GM12878 (cell line): ENCODE measurements around the gene SDCCAG8. TPM values are rescaled to one million over a fixed set of nuclear protein-coding genes. Genes with fewer than 3 reads are reported as not detected.

Source experiments
- ATAC-seq: fragments of 200-7000 bp; cut with Tn5 transposase; 3 replicates; pipeline ENCODE4 v1.9.1; 2020; ENCODE audit warnings: mild to moderate bottlenecking, moderate library complexity
- BruUV-seq: library from RNA; stranded (reverse); fragments of 400-500 nt; replicated peaks from 2 replicates; lab custom pipeline; 2021; lab: Mats Ljungman, UMichigan
- CTCF ChIA-PET: fragments of 300-600 bp; sonication (Branson Sonifier 250); formaldehyde crosslinking; extraction: SDS; loops from one replicate; lab custom pipeline; 2021; ENCODE audit warnings: inconsistent platforms; lab: Yijun Ruan, JAX
- POLR2A ChIA-PET: fragments of 350-600 bp; formaldehyde crosslinking; extraction: SDS; loops from one replicate; lab custom pipeline; 2021; ENCODE audit warnings: inconsistent platforms; lab: Charles Lee
- RAD21 ChIA-PET: fragments of 300-600 bp; sonication (Branson Sonifier 250); formaldehyde crosslinking; loops from one replicate; lab custom pipeline; 2023; ENCODE audit warnings: antibody characterized with exemption; ENCODE audit not compliant: unreplicated experiment; lab: Charles Lee
- SMC1A ChIA-PET: fragments of 300-600 bp; sonication (Branson Sonifier 250); formaldehyde crosslinking; loops from one replicate; lab custom pipeline; 2023; ENCODE audit not compliant: unreplicated experiment, uncharacterized antibody; lab: Charles Lee
- DNase-seq: peaks from one replicate; pipeline ENCODE4 v3.0.0-alpha.2; 2011; ENCODE audit warnings: low read depth, low spot score
- FAIRE-seq: peaks from 3 replicates; lab custom pipeline; 2011; peaks lifted over from hg19 to GRCh38; lab: Jason Lieb, UNC
- H2AFZ ChIP-seq: 2 replicates; pipeline ENCODE4 v1.6.0; 2011; ENCODE audit warnings: low read depth, low read length, control low read depth; ENCODE audit not compliant: control insufficient read depth
- H3K27ac ChIP-seq: 2 replicates; pipeline ENCODE4 v1.5.1; 2011; ENCODE audit warnings: control low read depth; ENCODE audit not compliant: control insufficient read depth, insufficient read depth
- H3K27me3 ChIP-seq, 2 experiments: replicated peaks in 1 of 2; 2 replicates each; pipeline versions ENCODE4 v1.6.0 to v1.6.1; 2011; ENCODE audit warnings: low read length in 1 of 2; ENCODE audit not compliant: control insufficient read depth in 2 of 2, insufficient read depth in 2 of 2
- H3K36me3 ChIP-seq, 2 experiments: 2 replicates each; pipeline ENCODE4 v1.5.1; 2011; ENCODE audit warnings: low read length in 1 of 2; ENCODE audit not compliant: control insufficient read depth in 2 of 2, insufficient read depth in 2 of 2
- H3K4me1 ChIP-seq: 2 replicates; pipeline ENCODE4 v1.6.1; 2011; ENCODE audit warnings: mild to moderate bottlenecking, low read length, moderate library complexity, mixed read lengths; ENCODE audit not compliant: control insufficient read depth, insufficient read depth
- H3K4me2 ChIP-seq: 2 replicates; pipeline ENCODE4 v1.6.0; 2011; ENCODE audit warnings: control low read depth; ENCODE audit not compliant: control insufficient read depth, insufficient read depth
- H3K4me3 ChIP-seq: fragments of 200-600 bp; sonication (generic); 2 replicates; pipeline ENCODE4 v1.5.1; 2016
- H3K79me2 ChIP-seq: 2 replicates; pipeline ENCODE4 v1.6.0; 2011; ENCODE audit warnings: low read length; ENCODE audit not compliant: control insufficient read depth, insufficient read depth
- H3K9ac ChIP-seq: 2 replicates; pipeline ENCODE4 v1.8.0; 2011; ENCODE audit warnings: low read length, control low read depth, mixed read lengths; ENCODE audit not compliant: control insufficient read depth, insufficient read depth
- H3K9me3 ChIP-seq: replicated peaks from 3 replicates; pipeline ENCODE4 v1.5.1; 2011; ENCODE audit warnings: mild to moderate bottlenecking, low read length; ENCODE audit not compliant: control insufficient read depth, insufficient read depth
- H4K20me1 ChIP-seq: 2 replicates; pipeline ENCODE4 v1.6.0; 2011; ENCODE audit not compliant: control insufficient read depth, insufficient read depth
- BCL11A ChIP-seq: IDR thresholded peaks from 2 replicates; pipeline ENCODE4 v1.6.1; 2011; ENCODE audit warnings: low read depth, low read length
- CBFB ChIP-seq: IDR thresholded peaks from 2 replicates; pipeline ENCODE4 v1.6.1; 2016; ENCODE audit warnings: antibody characterized with exemption, low read depth
- PAX5 ChIP-seq: IDR thresholded peaks from 2 replicates; pipeline ENCODE4 v1.6.1; 2011; ENCODE audit warnings: low read depth, low read length, borderline replicate concordance
- RAD21 ChIP-seq: IDR thresholded peaks from 2 replicates; pipeline ENCODE4 v1.6.1; 2011; ENCODE audit warnings: mild to moderate bottlenecking, low read depth, low read length, moderate library complexity; ENCODE audit not compliant: insufficient read depth
- RBBP5 ChIP-seq: fragments of 200-600 bp; sonication (generic); conservative IDR thresholded peaks from 2 replicates; pipeline ENCODE4 v1.6.1; 2016
- STAT3 ChIP-seq: IDR thresholded peaks from 2 replicates; pipeline ENCODE4 v1.6.1; 2011; ENCODE audit warnings: low read depth, low read length, improper control_type of control experiment
- TCF7 ChIP-seq: IDR thresholded peaks from 2 replicates; pipeline ENCODE4 v1.6.1; 2014; ENCODE audit warnings: antibody characterized with exemption, borderline replicate concordance
- WGBS: methylation state at CpG from one replicate; pipeline ENCODE4 v1.1.6; 2016; ENCODE audit warnings: low lambda C conversion rate; ENCODE audit not compliant: insufficient replicate concordance, insufficient coverage; ENCODE audit errors: missing lambda C conversion rate; 5-methylcytosine and 5-hydroxymethylcytosine counted together
- in situ Hi-C: fragments of 300-500 bp; cut with MboI; formaldehyde crosslinking; loops from 9 replicates; pipeline ENCODE4 v1.14.3; 2018; ENCODE audit warnings: mixed read lengths
- intact Hi-C: fragments of 100-400 bp; cut with micrococcal nuclease; formaldehyde crosslinking; loops from one replicate; pipeline ENCODE4 v1.14.2; 2022; ENCODE audit not compliant: unreplicated experiment
- polyA plus RNA-seq, 11 experiments: library from polyadenylated mRNA; depleted of rRNA in 4 of 11; unstranded in 6 of 11; stranded (reverse) in 5 of 11; fragments of >200 nt; fragmentation: Nextera tagmentation in 4 of 11; fragmentation: Illumina TruSeq in 1 of 11; extraction: Ambion mirVana in 4 of 11; extraction: Trizol in 1 of 11; gene quantifications; 1 replicate in 1 of 11; 2 replicates in 10 of 11; pipeline versions ENCODE4 v1.2.1 to v1.2.3, GENCODE V29; 2011 to 2016; ENCODE audit warnings: inconsistent platforms in 2 of 11, missing spikeins in 2 of 11, low read depth in 1 of 11
- total RNA-seq, 4 experiments: library from RNA; depleted of rRNA in 3 of 4; stranded (reverse); fragments of >200 nt in 3 of 4; fragmentation: Illumina TruSeq in 1 of 4; extraction: Trizol in 1 of 4; gene quantifications; 2 replicates each; pipeline versions ENCODE4 v1.2.1 to v1.2.3, GENCODE V29; 2013 to 2021

SDCCAG8 gene
- total and polyA plus RNA-seq, 10 of the 15 experiments (the other 5 are each of a cell fraction or from before 2014, with no cell fraction given), result 15.0 to 25.6 (median 20.6) TPM

DNA sequence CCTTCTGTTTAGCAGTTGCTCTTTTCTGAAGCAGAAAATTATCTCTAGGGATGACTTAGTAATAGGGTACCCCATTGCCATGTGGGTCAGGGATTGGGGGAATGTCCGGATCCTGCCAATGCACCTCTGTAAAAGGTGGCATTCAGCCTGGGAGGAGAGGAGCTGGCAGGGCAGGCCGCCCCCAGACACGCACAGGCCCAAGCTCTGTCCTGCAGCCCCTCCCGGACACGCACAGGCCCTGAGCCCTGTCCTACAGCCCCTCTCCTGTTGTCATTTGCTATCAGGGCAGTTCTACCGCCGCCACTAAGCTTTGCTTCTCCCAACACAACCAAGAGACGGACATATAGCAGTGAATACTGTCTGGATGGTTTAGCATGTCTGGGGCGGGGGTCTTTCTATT, 219.1 kb downstream of the SDCCAG8 start:
- CTCF ChIA-PET, result no interaction called here
- intact Hi-C loops, result no loop called here
- Histone ChIP-seq H3K27me3 (no peaks in the 10 kb centered on the region), H3K79me2 (no peaks in the 10 kb centered on the region), H3K4me1 (peaks cover 7% of the 10 kb centered on the region; the same call in 1 of the 2 replicates), H3K4me2 (no peak overlapping the region), H3K9me3 (no peaks in the 10 kb centered on the region), H4K20me1 (no peaks in the 10 kb centered on the region), H3K36me3 (no peaks in the 10 kb centered on the region), H3K9ac (no peak overlapping the region), H3K27ac (no peak overlapping the region), H3K4me3 (no peak overlapping the region), H2AFZ (no peak overlapping the region)
- SMC1A ChIA-PET, result no interaction called here
- no TSS peak for BruUV-seq
- no peak for FAIRE-seq
- over 99% methylated on average over 8 of the region's 9 CpGs for WGBS
- ATAC-seq, result no peak
- TF ChIP-seq CBFB, result no peak
- no peak for TF ChIP-seq BCL11A
- TF ChIP-seq RBBP5, result no peak
- TF ChIP-seq PAX5, result no peak
- POLR2A ChIA-PET, result no interaction called here
- no peak for DNase-seq
- in situ Hi-C loops, result no loop called here
- RAD21 ChIA-PET, result no interaction called here

DNA sequence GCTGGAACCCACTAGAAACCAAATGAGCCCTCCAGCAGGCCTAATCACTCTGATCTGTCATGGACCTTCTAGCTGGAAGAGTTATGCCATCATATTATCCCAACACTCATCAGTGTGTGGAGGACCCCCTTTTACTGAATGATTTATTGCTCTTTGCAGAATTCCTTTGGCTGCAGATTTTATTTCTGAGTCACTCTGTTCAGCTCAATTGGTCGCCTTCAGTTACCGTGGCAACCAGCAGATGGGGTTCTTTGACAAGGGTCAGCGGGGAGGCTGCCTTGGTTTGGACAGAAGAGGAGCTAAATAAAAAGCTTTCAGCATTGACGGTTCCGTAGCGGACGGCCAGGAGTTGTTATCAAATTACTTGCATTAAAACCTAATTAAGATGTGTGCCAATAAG, 220.1 kb downstream of the SDCCAG8 start:
- in situ Hi-C loops (no loop called here), intact Hi-C loops (no loop called here)
- H3K4me2 ChIP-seq, result no peak overlapping the region
- H3K79me2 ChIP-seq, result no peaks in the 10 kb centered on the region
- no peak overlapping the region for H3K9ac ChIP-seq
- H3K4me1 ChIP-seq, result peaks cover 7% of the 10 kb centered on the region; the same call in 1 of the 2 replicates
- H3K27ac ChIP-seq, result no peak overlapping the region
- SMC1A ChIA-PET, result interaction anchor here (2.1 kb wide), 1 partner anchor 10 kb away, joined by 4 read pairs; no protein-coding TSS in a partner anchor
- H4K20me1 ChIP-seq, result no peaks in the 10 kb centered on the region
- RAD21 ChIA-PET, result no interaction called here
- FAIRE-seq (no peak), ATAC-seq (no peak), DNase-seq (no peak)
- no peaks in the 10 kb centered on the region for H3K9me3 ChIP-seq
- 80% methylated on average over 7 of the region's 7 CpGs for WGBS
- CTCF ChIA-PET, result interaction anchor here (0.5 kb wide), 1 partner anchor 486 kb away, joined by 3 read pairs; no protein-coding TSS in a partner anchor
- no peak overlapping the region for H2AFZ ChIP-seq
- H3K4me3 ChIP-seq, result no peak overlapping the region
- POLR2A ChIA-PET, result no interaction called here
- TF ChIP-seq RAD21, result peak; percentile 31; the same call in 1 of the 2 replicates
- no peak for TF ChIP-seq STAT3
- TF ChIP-seq TCF7, result no peak
- no TSS peak for BruUV-seq
- no peaks in the 10 kb centered on the region for H3K36me3 ChIP-seq
- H3K27me3 ChIP-seq, result no peaks in the 10 kb centered on the region
